Neuronal stem cell (in vitro differentiated cells): ENCODE measurements around the gene SCLT1.
A peak's percentile ranks its signal among the peaks of the same experiment; 100 is the strongest.

Source experiments
- DNase-seq: peaks from one replicate; pipeline ENCODE4 v3.0.0-alpha.2; 2013; ENCODE audit warnings: low spot score
- H2AFZ ChIP-seq: one replicate; pipeline ENCODE4 v1.6.1; 2013; ENCODE audit warnings: mild to moderate bottlenecking, low read length, inconsistent platforms
- H2AK5ac ChIP-seq: 2 replicates; pipeline ENCODE4 v1.6.1; 2013; ENCODE audit warnings: low read depth, mild to moderate bottlenecking, inconsistent platforms, low read length, moderate library complexity, mixed read lengths
- H2BK120ac ChIP-seq: 2 replicates; pipeline ENCODE4 v1.6.1; 2013; ENCODE audit warnings: low read depth, mild to moderate bottlenecking, inconsistent platforms, low read length, moderate library complexity, mixed read lengths
- H2BK12ac ChIP-seq: one replicate; pipeline ENCODE4 v1.6.1; 2013; ENCODE audit warnings: low read length, inconsistent platforms
- H2BK15ac ChIP-seq: 2 replicates; pipeline ENCODE4 v1.6.1; 2013; ENCODE audit warnings: mild to moderate bottlenecking, low read length, inconsistent platforms, mixed read lengths
- H2BK5ac ChIP-seq: one replicate; pipeline ENCODE4 v1.6.1; 2013; ENCODE audit warnings: inconsistent platforms, mild to moderate bottlenecking, low read length, moderate library complexity
- H3K14ac ChIP-seq: one replicate; pipeline ENCODE4 v1.6.1; 2013; ENCODE audit warnings: low read length, inconsistent platforms
- H3K18ac ChIP-seq: 2 replicates; pipeline ENCODE4 v1.6.1; 2013; ENCODE audit warnings: low read length, inconsistent platforms
- H3K23ac ChIP-seq: 2 replicates; pipeline ENCODE4 v1.6.1; 2013; ENCODE audit warnings: low read depth, mild to moderate bottlenecking, mixed read lengths, low read length, inconsistent platforms; ENCODE audit not compliant: poor library complexity
- H3K27ac ChIP-seq: replicated peaks from 3 replicates; pipeline ENCODE4 v1.5.1; 2013; ENCODE audit warnings: low read length, inconsistent platforms
- H3K27me3 ChIP-seq, 3 experiments: 2 replicates each; pipeline ENCODE4 v1.6.1; 2013; ENCODE audit warnings: low read length in 3 of 3, mild to moderate bottlenecking in 2 of 3, inconsistent platforms in 1 of 3, low read depth in 1 of 3, mixed read lengths in 1 of 3, moderate library complexity in 1 of 3; ENCODE audit not compliant: control insufficient read depth in 3 of 3, insufficient read depth in 3 of 3
- H3K36me3 ChIP-seq, 2 donors: replicated peaks in 1 of 2; 2 replicates each; pipeline ENCODE4 v1.6.1; 2013; ENCODE audit warnings: low read length in 2 of 2; ENCODE audit not compliant: control insufficient read depth in 2 of 2, insufficient read depth in 2 of 2
- H3K4ac ChIP-seq: 2 replicates; pipeline ENCODE4 v1.6.1; 2013; ENCODE audit warnings: inconsistent platforms, mild to moderate bottlenecking, low read length, moderate library complexity
- H3K4me1 ChIP-seq, 2 donors: 1 replicate in 1 of 2; 2 replicates in 1 of 2; pipeline ENCODE4 v1.6.1; 2013; ENCODE audit warnings: low read length in 2 of 2, low read depth in 1 of 2; ENCODE audit not compliant: control insufficient read depth in 2 of 2, insufficient read depth in 1 of 2
- H3K4me2 ChIP-seq: one replicate; pipeline ENCODE4 v1.6.1; 2013; ENCODE audit warnings: mild to moderate bottlenecking, low read length, inconsistent platforms; ENCODE audit not compliant: insufficient read depth, poor library complexity, severe bottlenecking
- H3K4me3 ChIP-seq, 2 donors: 2 replicates each; pipeline ENCODE4 v1.5.1; 2013; ENCODE audit warnings: low read length in 2 of 2, mild to moderate bottlenecking in 2 of 2, inconsistent platforms in 1 of 2, moderate library complexity in 1 of 2
- H3K79me1 ChIP-seq: one replicate; pipeline ENCODE4 v1.6.1; 2013; ENCODE audit warnings: low read depth, mild to moderate bottlenecking, inconsistent platforms, low read length, moderate library complexity
- H3K9ac ChIP-seq: one replicate; pipeline ENCODE4 v1.6.1; 2013; ENCODE audit warnings: mild to moderate bottlenecking, low read depth, low read length, inconsistent platforms; ENCODE audit not compliant: poor library complexity
- H3K9me3 ChIP-seq, 2 donors: replicated peaks in 1 of 2; 2 replicates each; pipeline versions ENCODE3 to v1.6.1; 2013; ENCODE audit warnings: low read length in 2 of 2, mild to moderate bottlenecking in 2 of 2, inconsistent platforms in 1 of 2, low read depth in 1 of 2, mixed read lengths in 1 of 2, moderate library complexity in 1 of 2; ENCODE audit not compliant: control insufficient read depth in 2 of 2, insufficient read depth in 1 of 2
- H4K8ac ChIP-seq: one replicate; pipeline ENCODE4 v1.6.1; 2013; ENCODE audit warnings: low read depth, mild to moderate bottlenecking, inconsistent platforms, low read length, moderate library complexity
- H4K91ac ChIP-seq: one replicate; pipeline ENCODE4 v1.6.1; 2013; ENCODE audit warnings: low read length, low read depth, mild to moderate bottlenecking, inconsistent platforms; ENCODE audit not compliant: poor library complexity
- WGBS, 2 donors: extraction: QIAGEN DNeasy Blood & Tissue Kit; methylation state at CpG; one replicate each; pipeline ENCODE4 v1.1.7; 2013; ENCODE audit warnings: missing lambda C conversion rate in 2 of 2, mixed read lengths in 1 of 2; ENCODE audit not compliant: insufficient read length in 2 of 2, insufficient replicate concordance in 1 of 2; ENCODE audit errors: extremely low coverage in 2 of 2; 5-methylcytosine and 5-hydroxymethylcytosine counted together

SCLT1 gene

DNA sequence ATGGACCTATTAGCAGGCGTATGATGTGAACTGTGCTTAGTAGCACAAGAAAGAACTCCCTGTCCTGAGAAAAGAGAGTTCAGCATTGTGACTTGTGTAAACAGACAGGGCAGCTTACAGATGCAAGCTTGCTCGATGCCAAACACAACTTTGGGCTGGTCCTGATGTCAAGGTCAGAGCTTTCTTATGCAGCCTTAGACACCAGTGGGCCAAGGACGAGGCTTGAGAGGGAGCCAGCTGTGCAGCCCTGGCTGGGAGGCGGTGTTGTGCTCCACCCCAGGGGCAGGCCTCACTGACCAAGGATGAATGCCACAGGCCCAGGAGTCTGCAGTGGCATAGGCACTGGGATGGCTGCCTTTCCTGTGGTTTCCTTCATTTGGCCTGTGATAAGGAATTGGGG, 248.4 kb downstream of the SCLT1 start:
- H3K36me3 ChIP-seq: peaks cover 49 to 98% of the 10 kb centered on the region in 2 donors
- H4K91ac ChIP-seq: no peak overlapping the region
- no peak overlapping the region for H4K8ac ChIP-seq
- peak overlapping the region; percentile 14 for H3K9ac ChIP-seq
- no peak overlapping the region for H2BK5ac ChIP-seq
- H3K79me1 ChIP-seq: peaks cover 2% of the 10 kb centered on the region
- H3K4me2 ChIP-seq: no peak overlapping the region
- H3K18ac ChIP-seq: no peak overlapping the region
- no peak overlapping the region for H3K23ac ChIP-seq
- no peaks in the 10 kb centered on the region for H3K27me3 ChIP-seq
- H3K14ac ChIP-seq: no peak overlapping the region
- H3K4me3 ChIP-seq: no peak overlapping the region
- no peak overlapping the region for H3K27ac ChIP-seq
- no peak overlapping the region for H2BK12ac ChIP-seq
- DNase-seq: no peak
- no peak overlapping the region for H2AFZ ChIP-seq
- H3K4ac ChIP-seq: no peak overlapping the region
- H3K9me3 ChIP-seq: no peaks in the 10 kb centered on the region
- H2BK15ac ChIP-seq: no peak overlapping the region
- H2BK120ac ChIP-seq: no peak overlapping the region
- H2AK5ac ChIP-seq: no peak overlapping the region
- no CpG with 5 or more reads among the region's 4 CpGs for WGBS, 2 donors
- H3K4me1 ChIP-seq: no peaks in the 10 kb centered on the region

- Histone ChIP-seq H2AK5ac (no peak overlapping the region), H3K4me2 (no peak overlapping the region), H4K8ac (no peak overlapping the region), H3K14ac (no peak overlapping the region), H3K9me3 (no peaks in the 10 kb centered on the region), H4K91ac (no peak overlapping the region), H2BK5ac (no peak overlapping the region), H3K23ac (no peak overlapping the region), H3K79me1 (no peaks in the 10 kb centered on the region), H3K36me3 (peaks cover 25 to 98% of the 10 kb centered on the region in 2 donors), H2BK15ac (no peak overlapping the region), H2BK12ac (no peak overlapping the region), H3K9ac (no peak overlapping the region), H3K4me1 (no peaks in the 10 kb centered on the region), H3K18ac (no peak overlapping the region), H3K4ac (no peak overlapping the region), H2AFZ (no peak overlapping the region), H2BK120ac (no peak overlapping the region), H3K27ac (no peak overlapping the region), H3K4me3 (no peak overlapping the region), H3K27me3 (no peaks in the 10 kb centered on the region)
- WGBS, 2 donors: no CpG with 5 or more reads among the region's 2 CpGs
- no peak for DNase-seq
Measured at GRCh38 chr4:128841402-128841801, 251.9 kb downstream of the SCLT1 start.

- Histone ChIP-seq H2BK12ac (no peak overlapping the region), H4K8ac (no peak overlapping the region), H2BK120ac (no peak overlapping the region), H3K27me3 (no peaks in the 10 kb centered on the region), H3K9ac (no peak overlapping the region), H3K79me1 (peaks cover under 1% of the 10 kb centered on the region), H3K9me3 (no peaks in the 10 kb centered on the region), H3K27ac (no peak overlapping the region), H3K36me3 (peaks cover 22 to 98% of the 10 kb centered on the region in 2 donors), H3K4me1 (no peaks in the 10 kb centered on the region), H3K18ac (no peak overlapping the region), H2AFZ (no peak overlapping the region), H4K91ac (no peak overlapping the region), H2BK5ac (no peak overlapping the region), H3K14ac (no peak overlapping the region), H3K23ac (no peak overlapping the region), H3K4me3 (no peak overlapping the region), H2AK5ac (no peak overlapping the region), H3K4ac (no peak overlapping the region), H2BK15ac (no peak overlapping the region), H3K4me2 (no peak overlapping the region)
- DNase-seq: no peak
- WGBS, 2 donors: no CpG with 5 or more reads among the region's 2 CpGs
Measured at GRCh38 chr4:128840711-128841318, 252.5 kb downstream of the SCLT1 start.

DNA sequence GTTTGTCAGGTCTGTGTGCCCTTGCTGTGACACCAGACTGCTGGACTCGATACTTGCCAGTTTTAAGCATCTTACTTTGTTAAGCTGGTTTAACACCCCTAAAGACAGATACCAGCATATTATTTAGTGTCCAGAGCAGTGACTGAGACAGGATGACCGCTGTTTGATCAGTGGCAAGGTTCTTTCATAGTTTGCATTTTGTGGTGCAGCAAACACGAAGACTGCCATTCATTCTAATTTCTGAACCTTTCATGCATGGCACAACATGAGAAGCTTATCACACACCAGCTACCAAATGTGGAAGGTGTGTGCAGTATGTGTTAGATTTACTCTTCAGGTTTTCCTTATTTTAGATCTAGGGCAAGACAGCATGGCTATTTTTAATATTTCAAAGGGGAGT, 255.7 kb downstream of the SCLT1 start:
- Histone ChIP-seq H2BK5ac (no peak overlapping the region), H3K4me3 (no peak overlapping the region), H3K14ac (no peak overlapping the region), H3K9ac (no peak overlapping the region), H3K9me3 (no peaks in the 10 kb centered on the region), H2AFZ (no peak overlapping the region), H2AK5ac (no peak overlapping the region), H3K4me2 (no peak overlapping the region), H3K4ac (no peak overlapping the region), H4K8ac (no peak overlapping the region), H3K79me1 (peaks cover 11% of the 10 kb centered on the region), H3K27ac (no peak overlapping the region), H3K18ac (no peak overlapping the region), H3K4me1 (no peaks in the 10 kb centered on the region), H3K36me3 (peaks cover 16 to 98% of the 10 kb centered on the region in 2 donors), H3K27me3 (no peaks in the 10 kb centered on the region), H2BK120ac (no peak overlapping the region), H3K23ac (no peak overlapping the region), H2BK12ac (no peak overlapping the region), H2BK15ac (no peak overlapping the region), H4K91ac (no peak overlapping the region)
- DNase-seq: no peak
- no CpG with 5 or more reads among the region's 3 CpGs for WGBS, 2 donors
